Lower lobe of right lung (tissue), 2 donors: ENCODE data around the gene ZNF268. TPM values are rescaled to one million over a fixed set of nuclear protein-coding genes. Genes with fewer than 3 reads are reported as not detected.

Experiments
- ATAC-seq, 2 donors: fragments of 200-7000 bp; cut with Tn5 transposase; one replicate each; pipeline ENCODE4 v1.9.1; 2020 to 2022; ENCODE audit warnings: mild to moderate bottlenecking in 2 of 2, moderate library complexity in 2 of 2
- DNase-seq: peaks from one replicate; pipeline ENCODE4 v3.0.0-alpha.2; 2020
- H3K27ac ChIP-seq: fragments of 200-600 bp; one replicate; pipeline ENCODE4 v1.8.0; 2022
- H3K27me3 ChIP-seq: fragments of 200-600 bp; one replicate; pipeline ENCODE4 v1.8.0; 2022; ENCODE audit warnings: low read depth
- H3K36me3 ChIP-seq: fragments of 200-600 bp; one replicate; pipeline ENCODE4 v1.8.0; 2022; ENCODE audit warnings: mild to moderate bottlenecking
- H3K4me1 ChIP-seq: fragments of 200-600 bp; one replicate; pipeline ENCODE4 v1.8.0; 2022
- H3K4me3 ChIP-seq: fragments of 200-600 bp; one replicate; pipeline ENCODE4 v1.8.0; 2022; ENCODE audit warnings: mild to moderate bottlenecking
- H3K9me3 ChIP-seq: fragments of 200-600 bp; one replicate; pipeline ENCODE4 v1.8.0; 2022
- intact Hi-C: fragments of 100-400 bp; cut with DNase I; formaldehyde crosslinking; loops from one replicate; pipeline ENCODE4 v1.11.0; 2022
- total RNA-seq: library from RNA; stranded (reverse); fragmentation: NEBNext Ultra II Directional; extraction: Animal tissue kit (Norgen Biotek cat#: 25700); gene quantifications from one replicate; pipeline ENCODE4 v1.2.1, GENCODE V29; 2021
- TF ChIP-seq, protein P1 (sequence below): fragments of 200-600 bp; IDR thresholded peaks from one replicate; pipeline ENCODE4 v1.8.0; 2022; ENCODE audit warnings: antibody characterized with exemption, mild to moderate bottlenecking
- donor health status: DM: no; HTN: yes; CAD: no; lungs with severe emphysema.

ZNF268 gene
- total RNA-seq, 1 donor from 2014 or later = 23.3 TPM

DNA sequence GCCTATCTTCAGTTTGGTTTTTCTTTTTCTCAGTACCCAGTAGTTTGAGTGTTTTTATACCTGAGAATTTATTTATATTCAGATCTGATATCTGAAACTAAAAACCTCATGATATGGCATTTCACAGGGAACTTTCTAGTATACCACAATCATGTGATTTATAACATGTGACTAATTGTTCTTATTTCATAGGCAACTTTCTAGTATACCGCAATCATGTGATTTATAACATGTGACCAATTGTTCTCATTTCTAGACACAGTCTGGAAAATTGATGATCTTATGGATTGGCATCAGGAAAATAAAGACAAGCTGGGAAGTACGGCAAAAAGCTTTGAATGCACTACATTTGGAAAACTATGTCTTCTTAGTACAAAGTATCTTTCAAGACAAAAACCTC is 20.6 kb downstream of the ZNF268 start:
- no peak for ATAC-seq
- DNase-seq = no peak
- H3K27ac ChIP-seq = no peak overlapping the region
- H3K9me3 ChIP-seq = peaks cover 74% of the 10 kb centered on the region
- TF ChIP-seq, protein P1, sequence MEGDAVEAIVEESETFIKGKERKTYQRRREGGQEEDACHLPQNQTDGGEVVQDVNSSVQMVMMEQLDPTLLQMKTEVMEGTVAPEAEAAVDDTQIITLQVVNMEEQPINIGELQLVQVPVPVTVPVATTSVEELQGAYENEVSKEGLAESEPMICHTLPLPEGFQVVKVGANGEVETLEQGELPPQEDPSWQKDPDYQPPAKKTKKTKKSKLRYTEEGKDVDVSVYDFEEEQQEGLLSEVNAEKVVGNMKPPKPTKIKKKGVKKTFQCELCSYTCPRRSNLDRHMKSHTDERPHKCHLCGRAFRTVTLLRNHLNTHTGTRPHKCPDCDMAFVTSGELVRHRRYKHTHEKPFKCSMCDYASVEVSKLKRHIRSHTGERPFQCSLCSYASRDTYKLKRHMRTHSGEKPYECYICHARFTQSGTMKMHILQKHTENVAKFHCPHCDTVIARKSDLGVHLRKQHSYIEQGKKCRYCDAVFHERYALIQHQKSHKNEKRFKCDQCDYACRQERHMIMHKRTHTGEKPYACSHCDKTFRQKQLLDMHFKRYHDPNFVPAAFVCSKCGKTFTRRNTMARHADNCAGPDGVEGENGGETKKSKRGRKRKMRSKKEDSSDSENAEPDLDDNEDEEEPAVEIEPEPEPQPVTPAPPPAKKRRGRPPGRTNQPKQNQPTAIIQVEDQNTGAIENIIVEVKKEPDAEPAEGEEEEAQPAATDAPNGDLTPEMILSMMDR = no peak
- no peaks in the 10 kb centered on the region for H3K27me3 ChIP-seq
- intact Hi-C loops = no loop called here
- peaks cover 28% of the 10 kb centered on the region for H3K36me3 ChIP-seq
- no peak overlapping the region for H3K4me3 ChIP-seq
- H3K4me1 ChIP-seq = no peaks in the 10 kb centered on the region

DNA sequence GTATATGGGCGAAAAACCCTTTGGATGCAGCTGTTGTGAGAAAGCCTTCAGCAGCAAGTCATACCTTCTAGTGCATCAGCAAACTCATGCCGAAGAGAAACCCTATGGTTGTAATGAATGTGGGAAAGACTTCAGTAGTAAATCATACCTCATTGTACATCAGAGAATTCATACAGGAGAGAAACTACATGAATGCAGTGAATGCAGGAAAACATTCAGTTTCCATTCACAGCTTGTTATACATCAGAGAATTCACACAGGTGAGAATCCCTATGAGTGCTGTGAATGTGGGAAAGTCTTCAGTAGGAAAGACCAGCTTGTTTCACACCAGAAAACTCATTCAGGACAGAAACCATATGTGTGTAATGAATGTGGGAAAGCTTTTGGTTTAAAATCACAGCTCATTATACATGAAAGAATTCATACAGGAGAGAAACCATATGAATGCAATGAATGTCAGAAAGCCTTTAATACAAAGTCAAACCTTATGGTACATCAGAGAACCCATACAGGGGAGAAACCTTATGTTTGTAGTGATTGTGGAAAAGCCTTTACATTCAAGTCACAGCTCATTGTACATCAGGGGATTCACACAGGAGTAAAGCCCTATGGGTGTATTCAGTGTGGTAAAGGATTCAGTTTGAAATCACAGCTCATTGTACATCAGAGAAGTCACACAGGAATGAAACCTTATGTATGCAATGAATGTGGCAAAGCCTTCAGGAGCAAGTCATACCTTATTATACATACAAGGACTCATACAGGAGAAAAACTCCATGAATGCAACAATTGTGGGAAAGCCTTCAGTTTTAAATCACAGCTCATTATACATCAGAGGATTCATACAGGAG is 21.4 kb downstream of the ZNF268 start:
- no peak overlapping the region for H3K4me3 ChIP-seq
- intact Hi-C loops = no loop called here
- no peak overlapping the region for H3K27ac ChIP-seq
- H3K4me1 ChIP-seq = no peaks in the 10 kb centered on the region
- ATAC-seq (no peak), DNase-seq (no peak)
- TF ChIP-seq, protein P1 = no peak
- H3K9me3 ChIP-seq = peaks cover 81% of the 10 kb centered on the region
- peaks cover 28% of the 10 kb centered on the region for H3K36me3 ChIP-seq
- H3K27me3 ChIP-seq = no peaks in the 10 kb centered on the region

DNA sequence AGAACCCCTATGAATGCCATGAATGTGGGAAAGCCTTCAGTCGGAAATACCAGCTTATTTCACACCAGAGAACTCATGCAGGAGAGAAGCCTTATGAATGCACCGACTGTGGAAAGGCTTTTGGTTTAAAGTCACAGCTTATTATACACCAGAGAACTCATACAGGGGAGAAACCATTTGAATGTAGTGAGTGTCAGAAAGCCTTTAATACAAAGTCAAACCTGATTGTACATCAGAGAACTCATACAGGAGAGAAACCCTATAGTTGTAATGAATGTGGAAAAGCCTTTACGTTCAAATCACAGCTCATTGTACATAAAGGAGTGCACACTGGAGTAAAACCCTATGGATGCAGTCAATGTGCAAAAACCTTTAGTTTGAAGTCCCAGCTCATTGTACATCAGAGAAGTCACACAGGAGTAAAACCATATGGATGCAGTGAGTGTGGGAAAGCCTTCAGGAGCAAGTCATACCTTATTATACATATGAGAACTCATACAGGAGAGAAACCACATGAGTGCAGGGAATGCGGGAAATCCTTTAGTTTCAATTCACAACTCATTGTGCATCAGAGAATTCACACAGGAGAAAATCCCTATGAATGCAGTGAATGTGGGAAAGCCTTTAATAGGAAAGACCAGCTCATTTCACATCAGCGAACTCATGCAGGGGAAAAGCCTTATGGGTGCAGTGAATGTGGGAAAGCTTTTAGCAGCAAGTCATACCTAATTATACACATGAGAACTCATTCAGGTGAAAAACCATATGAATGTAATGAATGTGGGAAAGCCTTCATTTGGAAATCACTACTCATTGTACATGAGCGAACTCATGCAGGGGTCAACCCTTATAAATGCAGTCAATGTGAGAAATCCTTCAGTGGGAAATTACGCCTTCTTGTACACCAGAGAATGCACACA is 22.3 kb downstream of the ZNF268 start:
- H3K4me1 ChIP-seq = no peaks in the 10 kb centered on the region
- H3K4me3 ChIP-seq = no peak overlapping the region
- ATAC-seq (no peak), DNase-seq (no peak)
- TF ChIP-seq, protein P1 = no peak
- peaks cover 28% of the 10 kb centered on the region for H3K36me3 ChIP-seq
- H3K9me3 ChIP-seq = peaks cover 90% of the 10 kb centered on the region
- intact Hi-C loops = no loop called here
- H3K27me3 ChIP-seq = no peaks in the 10 kb centered on the region
- no peak overlapping the region for H3K27ac ChIP-seq

DNA sequence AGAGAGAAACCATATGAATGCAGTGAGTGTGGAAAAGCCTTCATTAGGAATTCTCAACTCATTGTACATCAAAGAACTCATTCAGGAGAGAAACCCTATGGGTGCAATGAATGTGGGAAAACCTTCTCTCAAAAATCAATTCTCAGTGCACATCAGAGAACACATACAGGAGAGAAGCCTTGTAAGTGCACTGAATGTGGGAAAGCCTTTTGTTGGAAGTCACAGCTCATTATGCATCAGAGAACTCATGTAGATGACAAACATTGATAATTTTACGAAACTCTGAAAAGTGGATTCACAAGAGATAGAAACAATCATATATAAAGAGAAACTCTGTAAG is 22.9 kb downstream of the ZNF268 start:
- Histone ChIP-seq H3K27me3 (no peaks in the 10 kb centered on the region), H3K36me3 (peaks cover 28% of the 10 kb centered on the region), H3K9me3 (peaks cover 97% of the 10 kb centered on the region)

DNA sequence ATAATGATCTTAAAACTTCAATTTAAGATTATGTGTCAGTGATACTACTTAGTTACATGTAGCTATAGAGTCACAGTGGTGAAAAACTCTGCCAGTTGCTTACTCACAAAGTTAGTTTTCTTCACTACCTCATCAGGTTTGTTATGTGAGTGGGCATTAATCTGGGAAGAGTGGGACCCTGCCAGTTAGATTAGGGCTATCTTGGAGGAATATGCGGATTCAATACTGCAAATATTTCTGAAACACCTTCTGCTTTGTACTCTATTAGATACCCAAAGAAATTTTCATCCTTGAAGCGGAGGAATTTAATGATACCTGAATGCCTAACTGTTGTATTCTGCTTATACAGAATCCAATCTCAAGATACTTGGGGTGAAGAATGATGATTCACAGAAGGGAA is 25.1 kb downstream of the ZNF268 start:
- TF ChIP-seq, protein P1 = no peak
- no peak overlapping the region for H3K4me3 ChIP-seq
- no peaks in the 10 kb centered on the region for H3K4me1 ChIP-seq
- DNase-seq (no peak), ATAC-seq (no peak)
- H3K27me3 ChIP-seq = no peaks in the 10 kb centered on the region
- H3K27ac ChIP-seq = no peak overlapping the region
- intact Hi-C loops = no loop called here
- peaks cover 19% of the 10 kb centered on the region for H3K36me3 ChIP-seq
- peaks cover 100% of the 10 kb centered on the region for H3K9me3 ChIP-seq

More for the DNA sequence above, 22.9 kb downstream of the ZNF268 start:
- Histone ChIP-seq H3K4me1 (no peaks in the 10 kb centered on the region), H3K4me3 (no peak overlapping the region), H3K27ac (no peak overlapping the region)
- no peak for DNase-seq
- TF ChIP-seq, protein P1 = no peak
- ATAC-seq = no peak
- intact Hi-C loops = no loop called here
